Pulmonary artery endothelial cell (primary cell): ENCODE measurements around the gene MYO18B. TPM values are rescaled to one million over a fixed set of nuclear protein-coding genes. Genes with fewer than 3 reads are reported as not detected.

Experiments
- DNase-seq: peaks from one replicate; pipeline ENCODE4 v3.0.0-alpha.2; 2011; ENCODE audit warnings: low read depth, low spot score
- total RNA-seq: library from RNA; depleted of rRNA; stranded (reverse); fragments of >200 nt; gene quantifications from 2 replicates; pipeline ENCODE4 v1.2.3, GENCODE V29; 2014

MYO18B gene
- total RNA-seq, 1 donor from 2014 or later = not detected

GRCh38 chr22:25711491-25711890 is 30.5 kb upstream of the MYO18B start:
- no peak for DNase-seq

- no peak for DNase-seq
These were observed 29.2 kb upstream of the MYO18B start for GRCh38 chr22:25712661-25713400.

- DNase-seq = no peak
These were observed 27.9 kb upstream of the MYO18B start for GRCh38 chr22:25714070-25714469.

GRCh38 chr22:25714739-25715138 is 27.2 kb upstream of the MYO18B start:
- no peak for DNase-seq

GRCh38 chr22:25716637-25717036 is 25.4 kb upstream of the MYO18B start:
- no peak for DNase-seq

- DNase-seq = no peak
These were observed 23.7 kb upstream of the MYO18B start for GRCh38 chr22:25718135-25718840.

GRCh38 chr22:25722223-25722622 is 19.8 kb upstream of the MYO18B start:
- no peak for DNase-seq

- DNase-seq = no peak
These were observed 19.4 kb upstream of the MYO18B start for GRCh38 chr22:25722626-25723025.

GRCh38 chr22:25726241-25726640 is 15.7 kb upstream of the MYO18B start:
- no peak for DNase-seq

GRCh38 chr22:25728071-25728470 is 13.9 kb upstream of the MYO18B start:
- DNase-seq = no peak

GRCh38 chr22:25729016-25729995 is 12.7 kb upstream of the MYO18B start:
- no peak for DNase-seq

GRCh38 chr22:25735650-25736049 is 6.3 kb upstream of the MYO18B start:
- no peak for DNase-seq

- DNase-seq = no peak
These were observed 5.5 kb upstream of the MYO18B start for GRCh38 chr22:25736378-25737011.

GRCh38 chr22:25739659-25740344 is 2.2 kb upstream of the MYO18B start:
- no peak for DNase-seq

GRCh38 chr22:25742918-25743708 is 1.1 kb downstream of the MYO18B start:
- no peak for DNase-seq

GRCh38 chr22:25744694-25745093 is 2.7 kb downstream of the MYO18B start:
- DNase-seq = no peak

- no peak for DNase-seq
These were observed 3.5 kb downstream of the MYO18B start for GRCh38 chr22:25745341-25746011.

GRCh38 chr22:25746012-25746373 is 4.0 kb downstream of the MYO18B start:
- DNase-seq = no peak

GRCh38 chr22:25747245-25747944 is 5.4 kb downstream of the MYO18B start:
- peak; percentile 30 for DNase-seq
